ENCODE data around the gene MED1.

The MED1 gene

GRCh38 chr17:39483506-39483905 is 32.4 kb upstream of the MED1 start:
- Histone ChIP-seq H3K9me3 (ENCODE audit: control insufficient read depth, insufficient read depth, low read depth, low read length) (no peaks in the 10 kb centered on the region), H3K4me1 (ENCODE audit: control insufficient read depth, insufficient read depth, low read length) (0 out of 2 replicates have a peak, but pooled peaks cover 3% of the 10 kb centered on the region), H3K36me3 (ENCODE audit: control insufficient read depth in 2 of 2, insufficient read depth in 1 of 2, low read length in 2 of 2) (peaks cover 44 to 71% of the 10 kb centered on the region in 2 experiments), H3K4me3 (ENCODE audit: low read depth, low read length) (no peak overlapping the region), H3K27ac (ENCODE audit: extremely low read depth, low read depth, low read length) (no peak overlapping the region)
- ChIA-PET POLR2A (interaction anchor here (0.6 kb wide), 2 partner anchors 62 to 284 kb away, joined by 3 to 5 read pairs; partner anchors contain the start of gene RPL19), CTCF (interaction anchor here (0.6 kb wide), 1 partner anchor 27 kb away, joined by 3 read pairs; no protein-coding TSS in a partner anchor)
- no peak for TF ChIP-seq ZNF624 (tag by site-specific recombination; IDR thresholded peaks at IDR 0.05)
- TF ChIP-seq ZNF843 (tag by site-specific recombination; IDR thresholded peaks at IDR 0.05) = no peak
- TF ChIP-seq ZNF600 (tag by site-specific recombination; IDR thresholded peaks at IDR 0.05) = no peak
- TF ChIP-seq, protein P1, sequence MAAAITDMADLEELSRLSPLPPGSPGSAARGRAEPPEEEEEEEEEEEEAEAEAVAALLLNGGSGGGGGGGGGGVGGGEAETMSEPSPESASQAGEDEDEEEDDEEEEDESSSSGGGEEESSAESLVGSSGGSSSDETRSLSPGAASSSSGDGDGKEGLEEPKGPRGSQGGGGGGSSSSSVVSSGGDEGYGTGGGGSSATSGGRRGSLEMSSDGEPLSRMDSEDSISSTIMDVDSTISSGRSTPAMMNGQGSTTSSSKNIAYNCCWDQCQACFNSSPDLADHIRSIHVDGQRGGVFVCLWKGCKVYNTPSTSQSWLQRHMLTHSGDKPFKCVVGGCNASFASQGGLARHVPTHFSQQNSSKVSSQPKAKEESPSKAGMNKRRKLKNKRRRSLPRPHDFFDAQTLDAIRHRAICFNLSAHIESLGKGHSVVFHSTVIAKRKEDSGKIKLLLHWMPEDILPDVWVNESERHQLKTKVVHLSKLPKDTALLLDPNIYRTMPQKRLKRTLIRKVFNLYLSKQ (tag by site-specific recombination; IDR thresholded peaks at IDR 0.05; ENCODE audit: borderline replicate concordance) = 0 out of 2 replicates have a peak, but pooled peaks have one; percentile 60
- TF ChIP-seq ZNF629 (tag by site-specific recombination; IDR thresholded peaks at IDR 0.05) = peak; percentile 30; the same call in 1 of the 2 replicates
- 0 out of 2 replicates have a peak, but pooled peaks have one; percentile 71 for TF ChIP-seq ZNF558 (tag by site-specific recombination; IDR thresholded peaks at IDR 0.05)
- TF ChIP-seq ZNF366 (tag by site-specific recombination; conservative IDR thresholded peaks at IDR 0.05) = no peak
- no peak for TF ChIP-seq ZNF391 (tag by site-specific recombination; IDR thresholded peaks at IDR 0.05; ENCODE audit: borderline replicate concordance, low read depth)
- peak; percentile 38 for TF ChIP-seq ZNF529 (tag by site-specific recombination; IDR thresholded peaks at IDR 0.05; ENCODE audit: insufficient replicate concordance)
- TF ChIP-seq ZNF146 (tag by site-specific recombination; IDR thresholded peaks at IDR 0.05) = no peak
- TF ChIP-seq ZNF571 (tag by site-specific recombination; IDR thresholded peaks at IDR 0.05) = no peak
- TF ChIP-seq ZNF660 (tag by site-specific recombination; IDR thresholded peaks at IDR 0.05) = no peak
- no peak for TF ChIP-seq ZNF157 (tag by site-specific recombination; IDR thresholded peaks at IDR 0.05)
- no peak for TF ChIP-seq ZNF747 (tag by site-specific recombination; IDR thresholded peaks at IDR 0.05)
- TF ChIP-seq ZNF114 (tag by site-specific recombination; IDR thresholded peaks at IDR 0.05) = no peak
- no peak for TF ChIP-seq GLI4 (tag by site-specific recombination; IDR thresholded peaks at IDR 0.05)
- no peak for TF ChIP-seq WT1 (tag by site-specific recombination; IDR thresholded peaks at IDR 0.05)
- no peak for TF ChIP-seq RBAK (tag by site-specific recombination; IDR thresholded peaks at IDR 0.05)
- no peak for TF ChIP-seq ZIC2 (tag by site-specific recombination; IDR thresholded peaks at IDR 0.05)
- TF ChIP-seq, protein P2, sequence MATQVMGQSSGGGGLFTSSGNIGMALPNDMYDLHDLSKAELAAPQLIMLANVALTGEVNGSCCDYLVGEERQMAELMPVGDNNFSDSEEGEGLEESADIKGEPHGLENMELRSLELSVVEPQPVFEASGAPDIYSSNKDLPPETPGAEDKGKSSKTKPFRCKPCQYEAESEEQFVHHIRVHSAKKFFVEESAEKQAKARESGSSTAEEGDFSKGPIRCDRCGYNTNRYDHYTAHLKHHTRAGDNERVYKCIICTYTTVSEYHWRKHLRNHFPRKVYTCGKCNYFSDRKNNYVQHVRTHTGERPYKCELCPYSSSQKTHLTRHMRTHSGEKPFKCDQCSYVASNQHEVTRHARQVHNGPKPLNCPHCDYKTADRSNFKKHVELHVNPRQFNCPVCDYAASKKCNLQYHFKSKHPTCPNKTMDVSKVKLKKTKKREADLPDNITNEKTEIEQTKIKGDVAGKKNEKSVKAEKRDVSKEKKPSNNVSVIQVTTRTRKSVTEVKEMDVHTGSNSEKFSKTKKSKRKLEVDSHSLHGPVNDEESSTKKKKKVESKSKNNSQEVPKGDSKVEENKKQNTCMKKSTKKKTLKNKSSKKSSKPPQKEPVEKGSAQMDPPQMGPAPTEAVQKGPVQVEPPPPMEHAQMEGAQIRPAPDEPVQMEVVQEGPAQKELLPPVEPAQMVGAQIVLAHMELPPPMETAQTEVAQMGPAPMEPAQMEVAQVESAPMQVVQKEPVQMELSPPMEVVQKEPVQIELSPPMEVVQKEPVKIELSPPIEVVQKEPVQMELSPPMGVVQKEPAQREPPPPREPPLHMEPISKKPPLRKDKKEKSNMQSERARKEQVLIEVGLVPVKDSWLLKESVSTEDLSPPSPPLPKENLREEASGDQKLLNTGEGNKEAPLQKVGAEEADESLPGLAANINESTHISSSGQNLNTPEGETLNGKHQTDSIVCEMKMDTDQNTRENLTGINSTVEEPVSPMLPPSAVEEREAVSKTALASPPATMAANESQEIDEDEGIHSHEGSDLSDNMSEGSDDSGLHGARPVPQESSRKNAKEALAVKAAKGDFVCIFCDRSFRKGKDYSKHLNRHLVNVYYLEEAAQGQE (tag by site-specific recombination; IDR thresholded peaks at IDR 0.05) = peak; percentile 44; the same call in 1 of the 2 replicates
- peak; percentile 59 for TF ChIP-seq ZBTB11 (tag by site-specific recombination; conservative IDR thresholded peaks at IDR 0.05; ENCODE audit: low read depth)
- no peak for TF ChIP-seq SP3 (tag by site-specific recombination; IDR thresholded peaks at IDR 0.05)
- TF ChIP-seq, protein P3, sequence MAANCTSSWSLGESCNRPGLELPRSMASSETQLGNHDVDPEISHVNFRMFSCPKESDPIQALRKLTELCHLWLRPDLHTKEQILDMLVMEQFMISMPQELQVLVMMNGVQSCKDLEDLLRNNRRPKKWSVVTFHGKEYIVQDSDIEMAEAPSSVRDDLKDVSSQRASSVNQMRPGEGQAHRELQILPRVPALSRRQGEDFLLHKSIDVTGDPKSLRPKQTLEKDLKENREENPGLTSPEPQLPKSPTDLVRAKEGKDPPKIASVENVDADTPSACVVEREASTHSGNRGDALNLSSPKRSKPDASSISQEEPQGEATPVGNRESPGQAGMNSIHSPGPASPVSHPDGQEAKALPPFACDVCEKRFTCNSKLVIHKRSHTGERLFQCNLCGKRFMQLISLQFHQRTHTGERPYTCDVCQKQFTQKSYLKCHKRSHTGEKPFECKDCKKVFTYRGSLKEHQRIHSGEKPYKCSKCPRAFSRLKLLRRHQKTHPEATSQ (tag by site-specific recombination; IDR thresholded peaks at IDR 0.05) = no peak
- TF ChIP-seq TCF7L2 (IDR thresholded peaks at IDR 0.05; ENCODE audit: borderline replicate concordance, low read depth, low read length) = no peak
- TF ChIP-seq ZNF404 (tag by site-specific recombination; IDR thresholded peaks at IDR 0.05) = 0 out of 2 replicates have a peak, but pooled peaks have one; percentile 23
- TF ChIP-seq ZNF555 (tag by site-specific recombination; conservative IDR thresholded peaks at IDR 0.05) = peak; percentile 83
- TF ChIP-seq, protein P4, sequence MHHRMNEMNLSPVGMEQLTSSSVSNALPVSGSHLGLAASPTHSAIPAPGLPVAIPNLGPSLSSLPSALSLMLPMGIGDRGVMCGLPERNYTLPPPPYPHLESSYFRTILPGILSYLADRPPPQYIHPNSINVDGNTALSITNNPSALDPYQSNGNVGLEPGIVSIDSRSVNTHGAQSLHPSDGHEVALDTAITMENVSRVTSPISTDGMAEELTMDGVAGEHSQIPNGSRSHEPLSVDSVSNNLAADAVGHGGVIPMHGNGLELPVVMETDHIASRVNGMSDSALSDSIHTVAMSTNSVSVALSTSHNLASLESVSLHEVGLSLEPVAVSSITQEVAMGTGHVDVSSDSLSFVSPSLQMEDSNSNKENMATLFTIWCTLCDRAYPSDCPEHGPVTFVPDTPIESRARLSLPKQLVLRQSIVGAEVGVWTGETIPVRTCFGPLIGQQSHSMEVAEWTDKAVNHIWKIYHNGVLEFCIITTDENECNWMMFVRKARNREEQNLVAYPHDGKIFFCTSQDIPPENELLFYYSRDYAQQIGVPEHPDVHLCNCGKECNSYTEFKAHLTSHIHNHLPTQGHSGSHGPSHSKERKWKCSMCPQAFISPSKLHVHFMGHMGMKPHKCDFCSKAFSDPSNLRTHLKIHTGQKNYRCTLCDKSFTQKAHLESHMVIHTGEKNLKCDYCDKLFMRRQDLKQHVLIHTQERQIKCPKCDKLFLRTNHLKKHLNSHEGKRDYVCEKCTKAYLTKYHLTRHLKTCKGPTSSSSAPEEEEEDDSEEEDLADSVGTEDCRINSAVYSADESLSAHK (tag by site-specific recombination; IDR thresholded peaks at IDR 0.05) = no peak

All from HEK293 (cell line).